HG02798 (cell line): ENCODE data around the gene CTCF.

Experiments
- ATAC-seq: cut with Tn5 transposase; IDR thresholded peaks from one replicate; pipeline ENCODE4 v1.9.1; 2021; ENCODE audit warnings: mild to moderate bottlenecking; ENCODE audit not compliant: unreplicated experiment, poor library complexity

Gene CTCF

DNA sequence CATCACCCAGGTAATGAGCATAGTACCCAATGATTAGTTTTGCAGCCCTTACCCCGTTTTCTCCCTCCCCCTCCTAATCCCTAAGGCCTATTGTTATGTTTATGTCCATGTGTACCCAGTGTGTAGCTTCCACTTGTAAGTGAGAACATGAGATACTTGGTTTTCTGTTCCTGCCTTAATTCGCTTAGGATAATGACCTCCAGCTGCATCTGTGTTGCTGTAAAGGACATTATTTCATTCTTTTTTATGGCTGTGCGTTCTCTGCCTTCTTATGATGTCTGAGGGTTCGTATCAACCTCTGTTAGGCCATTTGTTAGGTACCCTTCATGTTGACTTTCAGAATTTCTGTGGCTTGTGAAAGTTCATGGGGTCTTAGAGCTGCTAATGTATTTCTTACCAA lies 31.0 kb downstream of the CTCF start:
- ATAC-seq, result no peak

- ATAC-seq, result no peak
Measured at GRCh38 chr16:67593701-67594100, 31.4 kb downstream of the CTCF start.

GRCh38 chr16:67594256-67594915 lies 32.1 kb downstream of the CTCF start:
- no peak for ATAC-seq

DNA sequence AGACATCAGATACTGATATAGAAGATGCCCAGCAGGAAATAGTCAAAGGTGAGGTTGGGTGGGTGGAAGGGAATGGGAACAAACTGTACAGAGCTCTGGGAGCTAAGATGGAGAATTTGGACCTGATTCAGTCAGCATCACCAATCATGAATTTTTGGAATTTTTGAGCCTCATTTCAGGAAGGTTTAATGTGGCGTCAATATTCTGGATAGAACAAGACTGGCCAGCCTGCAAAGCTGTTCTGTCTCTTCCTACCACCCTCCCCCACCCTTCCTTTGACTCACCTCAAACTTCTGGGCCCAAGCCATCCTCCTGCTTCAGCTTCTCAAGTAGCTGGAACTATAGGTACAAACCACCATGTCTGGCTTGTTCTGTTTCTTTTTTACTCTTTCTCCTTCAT lies 32.6 kb downstream of the CTCF start:
- ATAC-seq, result no peak

DNA sequence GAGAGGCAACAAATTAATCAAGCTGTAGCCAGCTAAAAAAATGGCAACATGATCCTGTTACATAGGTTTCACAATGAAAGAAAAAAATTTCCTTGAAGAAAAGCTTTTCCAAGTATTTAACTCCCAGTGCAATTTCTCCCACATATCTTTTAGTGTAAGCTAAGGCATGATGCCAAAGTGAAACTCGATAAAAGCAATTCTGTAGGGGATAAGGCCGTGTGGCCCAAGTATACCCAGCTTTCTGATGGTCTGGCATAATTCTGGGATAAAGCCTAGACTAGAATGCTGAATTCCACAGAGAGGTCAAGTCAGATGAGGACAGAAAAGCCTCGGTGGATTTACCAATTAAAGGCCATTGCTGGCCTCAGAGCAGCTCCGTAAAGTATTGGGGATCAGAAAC lies 36.2 kb downstream of the CTCF start:
- no peak for ATAC-seq

- ATAC-seq, result no peak
Measured at GRCh38 chr16:67605641-67606040, 43.3 kb downstream of the CTCF start.

DNA sequence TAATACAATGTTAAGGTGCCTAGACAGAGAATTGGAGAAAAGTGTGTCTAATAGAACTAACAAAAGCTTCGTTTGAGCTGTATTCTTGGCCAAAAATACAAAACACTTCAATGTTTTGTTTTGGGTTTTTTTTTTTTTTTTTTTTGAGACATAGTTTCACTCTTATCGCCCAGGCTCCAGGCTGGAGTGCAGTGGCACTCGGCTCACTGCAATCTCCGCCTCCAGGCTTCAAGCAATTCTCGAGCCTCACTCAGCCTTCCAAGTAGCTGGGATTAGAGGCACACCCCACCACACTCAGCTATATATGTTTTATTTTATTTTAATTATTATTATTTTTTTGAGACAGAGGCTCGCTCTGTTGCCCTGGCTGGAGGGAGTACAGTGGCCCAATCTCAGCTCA lies 44.3 kb downstream of the CTCF start:
- ATAC-seq, result no peak

GRCh38 chr16:67608364-67608763 lies 46.0 kb downstream of the CTCF start:
- no peak for ATAC-seq

DNA sequence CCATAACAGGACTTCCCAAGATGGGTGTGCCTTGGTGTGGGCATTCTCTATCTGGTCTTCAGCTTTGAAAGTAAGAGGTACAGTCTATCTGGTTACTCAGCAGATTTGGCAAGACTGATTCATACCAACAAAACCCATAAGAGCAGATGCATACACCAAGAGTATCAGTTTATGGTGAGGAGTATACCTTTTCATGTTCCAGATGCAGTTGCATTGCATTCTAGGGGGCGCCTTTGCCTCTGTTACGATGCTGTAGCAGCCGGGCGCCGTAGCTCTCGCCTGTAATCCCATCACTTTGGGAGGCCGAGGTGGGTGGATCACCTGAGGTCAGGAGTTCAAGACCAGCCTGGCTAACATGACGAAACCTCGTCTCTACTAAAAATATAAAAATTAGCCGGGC lies 51.5 kb downstream of the CTCF start:
- ATAC-seq, result no peak

- no peak for ATAC-seq
Measured at GRCh38 chr16:67628216-67628615, 65.9 kb downstream of the CTCF start.

DNA sequence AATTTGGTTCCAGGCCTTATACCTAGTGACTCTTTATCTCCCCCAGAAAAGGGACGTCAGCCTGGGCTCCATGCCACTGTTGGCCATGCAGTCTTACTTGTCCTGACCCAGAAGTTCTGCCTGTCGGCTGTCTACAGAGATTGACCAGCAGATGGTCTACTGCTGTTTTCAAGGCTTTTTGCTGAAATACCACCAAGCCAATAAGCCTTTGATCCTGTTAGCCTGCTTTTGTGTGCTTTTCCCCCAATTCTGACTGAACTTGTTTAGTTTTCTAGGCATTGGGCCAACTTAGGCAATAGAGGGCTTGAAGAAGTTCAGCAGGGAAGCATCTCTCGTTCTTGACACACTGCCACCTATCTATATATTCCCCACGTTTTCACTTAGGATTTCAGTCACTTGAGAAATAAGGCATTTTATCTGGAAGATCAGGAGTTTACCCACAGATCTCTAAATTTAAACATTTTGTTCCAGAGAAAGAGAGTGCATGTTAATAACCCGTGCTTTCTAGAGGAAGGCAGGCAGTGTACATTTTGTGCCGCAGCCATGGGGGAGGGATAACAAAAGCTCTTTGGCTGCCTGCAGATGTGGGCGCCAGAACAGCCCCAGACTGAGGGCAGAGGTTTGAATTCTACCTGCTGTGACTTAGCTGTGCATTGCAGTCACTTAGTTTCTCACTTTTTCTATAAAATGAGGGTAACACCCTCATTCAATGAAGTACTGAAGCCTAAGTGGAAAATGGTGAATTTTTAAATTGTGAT lies 70.3 kb downstream of the CTCF start:
- ATAC-seq, result no peak

DNA sequence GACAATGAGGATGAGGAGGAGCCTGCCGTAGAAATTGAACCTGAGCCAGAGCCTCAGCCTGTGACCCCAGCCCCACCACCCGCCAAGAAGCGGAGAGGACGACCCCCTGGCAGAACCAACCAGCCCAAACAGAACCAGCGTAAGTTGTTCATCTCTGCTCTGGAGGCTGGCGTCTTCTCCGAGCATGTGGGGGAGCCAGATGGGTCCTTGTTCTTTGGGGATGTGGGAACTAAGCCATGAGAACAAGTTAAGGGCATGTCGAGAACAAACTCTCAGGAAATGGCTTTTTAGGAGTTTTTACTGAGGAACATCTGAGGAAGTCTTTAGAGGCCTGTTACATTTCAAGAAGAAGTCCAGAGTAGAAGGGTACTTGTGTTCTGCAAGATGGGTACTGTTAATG lies 74.4 kb downstream of the CTCF start:
- ATAC-seq, result no peak

- ATAC-seq, result no peak
Measured at GRCh38 chr16:67637625-67638024, 75.3 kb downstream of the CTCF start.

- ATAC-seq, result no peak
Measured at GRCh38 chr16:67641779-67642708, 79.7 kb downstream of the CTCF start.

GRCh38 chr16:67644038-67644437 lies 81.7 kb downstream of the CTCF start:
- no peak for ATAC-seq

GRCh38 chr16:67645397-67646121 lies 83.2 kb downstream of the CTCF start:
- no peak for ATAC-seq

DNA sequence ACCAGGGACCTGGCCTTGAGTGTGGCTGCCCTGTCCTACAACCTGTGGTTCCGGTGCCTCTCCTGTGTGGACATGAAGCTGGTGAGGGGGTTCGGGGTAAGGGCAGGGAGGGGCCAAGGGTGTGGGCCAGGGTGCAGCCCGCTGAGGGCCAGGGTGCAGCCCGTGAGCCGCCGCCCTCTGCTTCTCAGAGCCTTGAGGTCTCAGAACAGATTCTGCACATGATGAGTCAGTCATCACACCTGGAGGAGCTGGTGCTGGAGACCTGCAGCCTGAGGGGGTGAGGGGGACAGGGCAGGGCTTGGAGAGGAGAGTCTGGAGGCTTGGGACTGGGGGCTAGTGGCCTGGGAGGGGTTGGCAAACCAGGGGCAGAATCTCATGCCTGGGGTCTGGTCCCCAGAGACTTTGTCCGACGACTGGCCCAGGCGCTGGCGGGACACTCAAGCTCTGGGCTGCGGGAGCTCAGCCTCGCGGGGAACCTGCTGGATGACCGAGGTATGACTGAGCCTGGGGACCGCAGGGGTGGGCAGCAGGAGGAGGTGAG lies 84.9 kb downstream of the CTCF start:
- ATAC-seq, result no peak

DNA sequence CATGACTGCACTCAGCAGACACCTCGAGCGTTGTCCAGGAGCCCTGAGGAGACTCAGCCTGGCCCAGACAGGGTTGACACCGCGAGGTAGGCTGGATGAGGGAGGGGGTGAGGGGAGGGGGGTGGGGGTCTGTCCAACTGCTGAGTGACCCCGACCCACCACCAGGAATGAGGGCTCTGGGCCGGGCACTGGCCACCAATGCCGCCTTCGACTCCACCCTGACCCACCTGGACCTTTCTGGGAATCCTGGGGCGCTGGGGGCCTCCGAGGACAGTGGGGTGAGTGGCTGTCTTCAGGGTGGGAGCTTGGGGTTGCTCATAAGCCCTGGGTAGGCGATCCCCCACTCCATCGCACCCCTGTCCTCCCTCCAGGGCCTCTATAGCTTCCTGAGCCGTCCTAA lies 85.4 kb downstream of the CTCF start:
- ATAC-seq, result no peak

DNA sequence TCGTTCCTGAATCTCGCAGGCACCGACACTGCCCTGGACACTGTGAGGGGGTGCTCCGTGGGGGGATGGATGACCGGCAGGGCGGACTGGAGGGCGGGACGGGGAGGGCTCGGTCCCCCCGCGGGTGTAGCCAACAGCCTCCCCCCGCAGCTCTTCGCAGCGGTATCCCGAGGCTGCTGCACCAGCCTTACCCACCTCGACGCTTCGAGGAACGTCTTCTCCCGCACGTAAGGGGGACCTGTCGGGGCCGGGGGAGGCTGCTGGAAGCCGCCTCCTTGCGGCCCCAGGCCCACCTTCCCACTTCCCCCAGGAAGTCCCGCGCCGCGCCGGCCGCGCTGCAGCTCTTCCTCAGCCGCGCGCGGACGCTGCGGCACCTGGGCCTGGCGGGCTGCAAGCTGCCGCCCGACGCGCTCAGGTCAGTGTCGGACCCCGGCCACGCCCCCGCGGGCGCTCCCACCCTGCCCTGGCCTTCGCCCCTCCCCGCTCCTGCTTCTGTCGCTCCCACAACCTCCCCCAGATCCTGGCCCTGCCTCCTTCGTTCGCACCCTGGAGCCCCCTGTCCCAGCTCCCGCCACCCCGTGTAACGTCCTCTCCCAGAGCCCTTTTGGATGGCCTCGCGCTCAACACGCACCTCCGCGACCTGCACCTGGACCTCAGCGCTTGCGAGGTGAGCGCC lies 85.9 kb downstream of the CTCF start:
- no peak for ATAC-seq
